ENCODE data around the gene ASL.

ASL gene

DNA sequence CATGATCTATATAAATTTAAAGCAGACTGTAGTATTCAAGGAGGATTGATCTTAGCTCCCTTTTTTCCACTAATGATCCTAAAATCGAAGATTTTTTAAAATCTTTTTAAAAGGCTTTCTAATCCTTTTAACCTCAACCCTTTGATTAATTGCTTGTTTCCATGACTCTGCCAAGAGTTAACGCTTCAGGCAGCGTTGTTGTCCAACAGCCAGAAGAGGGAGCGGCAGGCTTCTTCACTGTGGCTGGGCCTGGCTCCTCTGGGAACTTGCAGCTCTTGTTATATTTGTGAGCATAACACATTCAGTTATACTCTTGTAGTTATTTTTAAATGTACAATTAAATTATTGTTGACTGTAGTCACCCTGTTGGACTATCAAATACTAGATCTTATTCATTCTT lies 65.3 kb downstream of the ASL start:
- Histone ChIP-seq H3K4me3 (ENCODE audit: low read length) (no peak overlapping the region), H3K27me3 (replicated peaks; ENCODE audit: insufficient read depth, low read length) (no peaks in the 10 kb centered on the region), H3K27ac (ENCODE audit: low read length) (no peak overlapping the region), H3F3A (ENCODE audit: insufficient read depth, low read length) (no peaks in the 10 kb centered on the region), H2AFZ (ENCODE audit: low read length) (no peak overlapping the region), H3K4me1 (ENCODE audit: low read length) (no peaks in the 10 kb centered on the region), H3K9ac (ENCODE audit: low read length) (no peak overlapping the region), H4K20me1 (ENCODE audit: insufficient read depth, low read length) (no peaks in the 10 kb centered on the region), H3K36me3 (replicated peaks; ENCODE audit: insufficient read depth, low read length) (peaks cover 14% of the 10 kb centered on the region), H3K4me2 (ENCODE audit: low read depth, low read length) (no peak overlapping the region), H3K9me2 (replicated peaks; ENCODE audit: insufficient read depth, low read length) (no peaks in the 10 kb centered on the region), H3K9me3 (replicated peaks; ENCODE audit: insufficient read depth, low read length) (no peaks in the 10 kb centered on the region), H3K79me2 (ENCODE audit: low read length) (peaks cover 60% of the 10 kb centered on the region)
- DNase-seq, result no peak
- TF ChIP-seq EZH2phosphoT487 (IDR thresholded peaks at IDR 0.05; ENCODE audit: low read length) (no peak), EZH2 (optimal IDR thresholded peaks at IDR 0.05; ENCODE audit: low read depth, low read length) (no peak)
- TF ChIP-seq, protein P1, sequence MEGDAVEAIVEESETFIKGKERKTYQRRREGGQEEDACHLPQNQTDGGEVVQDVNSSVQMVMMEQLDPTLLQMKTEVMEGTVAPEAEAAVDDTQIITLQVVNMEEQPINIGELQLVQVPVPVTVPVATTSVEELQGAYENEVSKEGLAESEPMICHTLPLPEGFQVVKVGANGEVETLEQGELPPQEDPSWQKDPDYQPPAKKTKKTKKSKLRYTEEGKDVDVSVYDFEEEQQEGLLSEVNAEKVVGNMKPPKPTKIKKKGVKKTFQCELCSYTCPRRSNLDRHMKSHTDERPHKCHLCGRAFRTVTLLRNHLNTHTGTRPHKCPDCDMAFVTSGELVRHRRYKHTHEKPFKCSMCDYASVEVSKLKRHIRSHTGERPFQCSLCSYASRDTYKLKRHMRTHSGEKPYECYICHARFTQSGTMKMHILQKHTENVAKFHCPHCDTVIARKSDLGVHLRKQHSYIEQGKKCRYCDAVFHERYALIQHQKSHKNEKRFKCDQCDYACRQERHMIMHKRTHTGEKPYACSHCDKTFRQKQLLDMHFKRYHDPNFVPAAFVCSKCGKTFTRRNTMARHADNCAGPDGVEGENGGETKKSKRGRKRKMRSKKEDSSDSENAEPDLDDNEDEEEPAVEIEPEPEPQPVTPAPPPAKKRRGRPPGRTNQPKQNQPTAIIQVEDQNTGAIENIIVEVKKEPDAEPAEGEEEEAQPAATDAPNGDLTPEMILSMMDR (IDR thresholded peaks at IDR 0.05; ENCODE audit: low read length), result no peak

DNA sequence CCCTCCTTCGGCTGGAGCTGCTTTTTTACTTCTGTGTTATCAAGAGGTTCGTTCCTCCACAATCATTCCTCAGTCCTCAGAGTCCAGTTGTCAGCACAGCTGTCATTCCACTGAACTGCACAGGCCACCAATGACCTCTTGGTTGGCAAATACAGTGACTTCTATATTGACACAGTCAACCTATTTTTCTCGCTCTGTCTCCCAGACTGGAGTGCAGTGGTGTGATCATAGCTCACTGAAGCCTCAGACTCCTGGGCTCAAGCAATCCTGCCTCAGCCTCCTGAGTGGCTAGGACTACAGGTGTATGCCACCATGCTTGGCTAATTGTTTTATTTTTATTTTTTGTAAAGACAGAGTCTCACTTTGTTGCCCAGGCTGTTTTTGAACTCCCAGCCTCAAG lies 66.7 kb downstream of the ASL start:
- peaks cover 18% of the 10 kb centered on the region for H3K36me3 ChIP-seq (replicated peaks; ENCODE audit: insufficient read depth, low read length)
- no peak overlapping the region for H2AFZ ChIP-seq (ENCODE audit: low read length)
- H3K9me2 ChIP-seq (replicated peaks; ENCODE audit: insufficient read depth, low read length), result no peaks in the 10 kb centered on the region
- H3K27me3 ChIP-seq (replicated peaks; ENCODE audit: insufficient read depth, low read length), result no peaks in the 10 kb centered on the region
- H3K4me1 ChIP-seq (ENCODE audit: low read length), result no peaks in the 10 kb centered on the region
- H3K79me2 ChIP-seq (ENCODE audit: low read length), result peaks cover 62% of the 10 kb centered on the region
- no peaks in the 10 kb centered on the region for H3K9me3 ChIP-seq (replicated peaks; ENCODE audit: insufficient read depth, low read length)
- no peak for DNase-seq
- TF ChIP-seq, protein P1 (IDR thresholded peaks at IDR 0.05; ENCODE audit: low read length), result no peak
- no peak for TF ChIP-seq EZH2phosphoT487 (IDR thresholded peaks at IDR 0.05; ENCODE audit: low read length)
- no peak overlapping the region for H3K27ac ChIP-seq (ENCODE audit: low read length)
- no peaks in the 10 kb centered on the region for H3F3A ChIP-seq (ENCODE audit: insufficient read depth, low read length)
- no peak overlapping the region for H3K9ac ChIP-seq (ENCODE audit: low read length)
- H3K4me2 ChIP-seq (ENCODE audit: low read depth, low read length), result no peak overlapping the region
- H4K20me1 ChIP-seq (ENCODE audit: insufficient read depth, low read length), result no peaks in the 10 kb centered on the region
- no peak overlapping the region for H3K4me3 ChIP-seq (ENCODE audit: low read length)

DNA sequence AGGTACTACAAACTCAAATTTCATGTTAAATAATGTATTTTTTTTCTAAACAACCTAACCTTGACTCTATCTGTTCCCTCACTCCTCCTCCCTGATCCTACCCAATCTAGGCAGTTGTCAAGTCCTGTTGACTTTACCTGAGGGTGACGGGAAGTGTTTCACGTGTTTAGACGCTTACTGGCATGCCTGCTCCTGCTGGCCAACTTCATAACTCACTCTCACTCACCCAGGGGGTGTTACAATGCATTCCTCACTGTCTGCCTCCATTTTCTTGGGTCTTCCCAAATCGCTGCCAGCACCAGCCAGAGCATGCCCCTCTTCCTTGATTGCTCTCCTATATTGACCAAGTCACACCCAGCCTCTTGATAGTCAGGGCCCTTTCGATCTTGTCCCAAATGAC lies 67.4 kb downstream of the ASL start:
- Histone ChIP-seq H3K4me2 (ENCODE audit: low read depth, low read length) (no peak overlapping the region), H3K27me3 (replicated peaks; ENCODE audit: insufficient read depth, low read length) (no peaks in the 10 kb centered on the region), H3K27ac (ENCODE audit: low read length) (no peak overlapping the region), H3K36me3 (replicated peaks; ENCODE audit: insufficient read depth, low read length) (peaks cover 18% of the 10 kb centered on the region), H3K4me3 (ENCODE audit: low read length) (no peak overlapping the region), H2AFZ (ENCODE audit: low read length) (no peak overlapping the region), H3K4me1 (ENCODE audit: low read length) (no peaks in the 10 kb centered on the region), H4K20me1 (ENCODE audit: insufficient read depth, low read length) (no peaks in the 10 kb centered on the region), H3K79me2 (ENCODE audit: low read length) (peaks cover 65% of the 10 kb centered on the region), H3F3A (ENCODE audit: insufficient read depth, low read length) (no peaks in the 10 kb centered on the region), H3K9me2 (replicated peaks; ENCODE audit: insufficient read depth, low read length) (no peaks in the 10 kb centered on the region), H3K9ac (ENCODE audit: low read length) (no peak overlapping the region), H3K9me3 (replicated peaks; ENCODE audit: insufficient read depth, low read length) (no peaks in the 10 kb centered on the region)
- TF ChIP-seq, protein P1 (IDR thresholded peaks at IDR 0.05; ENCODE audit: low read length), result no peak
- TF ChIP-seq EZH2phosphoT487 (IDR thresholded peaks at IDR 0.05; ENCODE audit: low read length) (no peak), EZH2 (optimal IDR thresholded peaks at IDR 0.05; ENCODE audit: low read depth, low read length) (no peak)
- no peak for DNase-seq
